Liver (tissue), 9 donors: Measurements from ENCODE around the gene CPSF4. TPM values are rescaled to one million over a fixed set of nuclear protein-coding genes. Genes with fewer than 3 reads are reported as not detected.

ENCODE experiments used
- DNase-seq: peaks from one replicate; pipeline ENCODE4 v3.0.0-alpha.2; 2017; ENCODE audit warnings: low spot score
- H3K27ac ChIP-seq, 2 donors: one replicate each; pipeline ENCODE4 v1.7.0; 2013; ENCODE audit warnings: inconsistent platforms in 2 of 2, low read length in 2 of 2, control low read depth in 1 of 2, low read depth in 1 of 2, mild to moderate bottlenecking in 1 of 2
- H3K27me3 ChIP-seq, 4 donors: one replicate each; pipeline versions ENCODE4 v1.6.1 to v1.7.0; 2013; ENCODE audit warnings: low read length in 3 of 4, inconsistent platforms in 1 of 4, mild to moderate bottlenecking in 1 of 4, moderate library complexity in 1 of 4; ENCODE audit not compliant: control insufficient read depth in 4 of 4, insufficient read depth in 4 of 4
- H3K36me3 ChIP-seq, 4 donors: one replicate each; pipeline versions ENCODE4 v1.6.1 to v1.7.0; 2013; ENCODE audit warnings: low read length in 3 of 4, mild to moderate bottlenecking in 3 of 4, low read depth in 1 of 4, moderate library complexity in 1 of 4; ENCODE audit not compliant: control insufficient read depth in 4 of 4, insufficient read depth in 3 of 4
- H3K4me1 ChIP-seq, 4 donors: one replicate each; pipeline versions ENCODE4 v1.6.1 to v1.7.0; 2013; ENCODE audit warnings: low read length in 3 of 4, mild to moderate bottlenecking in 3 of 4, moderate library complexity in 1 of 4; ENCODE audit not compliant: control insufficient read depth in 4 of 4, insufficient read depth in 4 of 4
- H3K4me3 ChIP-seq, 3 donors: one replicate each; pipeline versions ENCODE4 v1.6.1 to v1.7.0; 2013; ENCODE audit warnings: low read length in 3 of 3, control low read depth in 1 of 3, low read depth in 1 of 3, mild to moderate bottlenecking in 1 of 3
- H3K9ac ChIP-seq, 2 donors: one replicate each; pipeline ENCODE4 v1.7.0; 2013; ENCODE audit warnings: low read length in 2 of 2, mild to moderate bottlenecking in 2 of 2, moderate library complexity in 2 of 2, control low read depth in 1 of 2, low read depth in 1 of 2
- H3K9me3 ChIP-seq, 4 donors: one replicate each; pipeline versions ENCODE4 v1.6.1 to v1.7.0; 2013; ENCODE audit warnings: low read length in 3 of 4; ENCODE audit not compliant: control insufficient read depth in 4 of 4
- ATF3 ChIP-seq: IDR thresholded peaks from 2 replicates; pipeline ENCODE4 v1.6.1; 2016; ENCODE audit warnings: antibody characterized with exemption
- EGR1 ChIP-seq, 2 donors: IDR thresholded peaks; 2 replicates each; pipeline ENCODE4 v1.6.1; 2016 to 2018; ENCODE audit warnings: antibody characterized with exemption in 2 of 2, low read depth in 2 of 2
- FOXA1 ChIP-seq: IDR thresholded peaks from 2 replicates; pipeline ENCODE4 v1.6.1; 2016; ENCODE audit warnings: antibody characterized with exemption
- FOXA2 ChIP-seq: IDR thresholded peaks from 2 replicates; pipeline ENCODE4 v1.6.1; 2016; ENCODE audit warnings: antibody characterized with exemption
- HNF4A ChIP-seq, 2 donors: conservative IDR thresholded peaks; 2 replicates each; pipeline ENCODE4 v1.6.1; 2016; ENCODE audit warnings: antibody characterized with exemption in 2 of 2, mild to moderate bottlenecking in 2 of 2
- HNF4G ChIP-seq: IDR thresholded peaks from 2 replicates; pipeline ENCODE4 v1.6.1; 2016; ENCODE audit warnings: antibody characterized with exemption
- JUND ChIP-seq, 2 donors: IDR thresholded peaks; 2 replicates each; pipeline ENCODE4 v1.6.1; 2016; ENCODE audit warnings: antibody characterized with exemption in 2 of 2
- NR2F2 ChIP-seq: IDR thresholded peaks from 2 replicates; pipeline ENCODE4 v1.6.1; 2016; ENCODE audit warnings: antibody characterized with exemption
- RAD21 ChIP-seq, 2 donors: IDR thresholded peaks; 2 replicates each; pipeline ENCODE4 v1.6.1; 2016; ENCODE audit warnings: antibody characterized with exemption in 2 of 2, mild to moderate bottlenecking in 2 of 2
- SP1 ChIP-seq: IDR thresholded peaks from 2 replicates; pipeline ENCODE4 v1.6.1; 2018; ENCODE audit warnings: antibody characterized with exemption, mild to moderate bottlenecking
- TAF1 ChIP-seq: conservative IDR thresholded peaks from 2 replicates; pipeline ENCODE4 v1.6.1; 2016; ENCODE audit warnings: antibody characterized with exemption, mild to moderate bottlenecking
- YY1 ChIP-seq: IDR thresholded peaks from 2 replicates; pipeline ENCODE4 v1.6.1; 2016; ENCODE audit warnings: antibody characterized with exemption, mild to moderate bottlenecking
- WGBS: extraction: QIAGEN DNeasy Blood & Tissue Kit; methylation state at CpG from one replicate; pipeline ENCODE4 v1.1.7; 2013; 5-methylcytosine and 5-hydroxymethylcytosine counted together
- polyA plus RNA-seq, 2 donors: library from polyadenylated mRNA; stranded (reverse) in 1 of 2; unstranded in 1 of 2; fragments of 200-250 nt in 1 of 2; fragments of >200 nt in 1 of 2; fragmentation: Nextera tagmentation in 1 of 2; extraction: Ambion mirVana in 1 of 2; gene quantifications; one replicate each; pipeline versions ENCODE4 v1.2.1 to v1.2.3, GENCODE V29; 2013 to 2015
- total RNA-seq, 2 donors: library from RNA; depleted of rRNA; stranded (reverse); fragments of >200 nt; gene quantifications; one replicate each; pipeline ENCODE4 v1.2.3, GENCODE V29; 2014
- TF ChIP-seq, protein P1 (sequence below): IDR thresholded peaks from 2 replicates; pipeline ENCODE4 v1.6.1; 2016; ENCODE audit warnings: antibody characterized with exemption
- TF ChIP-seq, protein P2 (sequence below): IDR thresholded peaks from 2 replicates; pipeline ENCODE4 v1.6.1; 2016; ENCODE audit warnings: antibody characterized with exemption
- TF ChIP-seq, protein P3 (sequence below): IDR thresholded peaks from 2 replicates; pipeline ENCODE4 v1.6.1; 2016; ENCODE audit warnings: antibody characterized with exemption, mild to moderate bottlenecking
- TF ChIP-seq, protein P4 (sequence below): fragments of 150-350 bp; IDR thresholded peaks from 2 replicates; pipeline ENCODE4 v1.5.1; 2017; ENCODE audit warnings: improper control_type of control experiment, low read depth, low read length; ENCODE audit not compliant: missing input control
- donor health status: healthy.
- donor health status: healthy.
- donor health status: healthy.
- donor health status: healthy.
- donor health status: healthy.

Gene CPSF4
- total and polyA plus RNA-seq, 4 donors = 7.1 to 15.3 (median 10.5) TPM

GRCh38 chr7:99455874-99456273 is 17.1 kb downstream of the CPSF4 start:
- no peak overlapping the region for H3K9ac ChIP-seq
- whole genome bisulfite sequencing = 84% methylated on average over 9 of the region's 9 CpGs
- peaks cover 28 to 78% (median 39%) of the 10 kb centered on the region in 4 donors for H3K36me3 ChIP-seq
- no peaks in the 10 kb centered on the region for H3K9me3 ChIP-seq
- H3K4me1 ChIP-seq = no peaks in the 10 kb centered on the region
- H3K27me3 ChIP-seq = no peaks in the 10 kb centered on the region
- no peak for TF ChIP-seq NR2F2
- TF ChIP-seq, protein P1, sequence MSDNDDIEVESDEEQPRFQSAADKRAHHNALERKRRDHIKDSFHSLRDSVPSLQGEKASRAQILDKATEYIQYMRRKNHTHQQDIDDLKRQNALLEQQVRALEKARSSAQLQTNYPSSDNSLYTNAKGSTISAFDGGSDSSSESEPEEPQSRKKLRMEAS = no peak
- TF ChIP-seq RAD21 (IDR thresholded peaks at IDR 0.05) = no peak
- TF ChIP-seq, protein P2, sequence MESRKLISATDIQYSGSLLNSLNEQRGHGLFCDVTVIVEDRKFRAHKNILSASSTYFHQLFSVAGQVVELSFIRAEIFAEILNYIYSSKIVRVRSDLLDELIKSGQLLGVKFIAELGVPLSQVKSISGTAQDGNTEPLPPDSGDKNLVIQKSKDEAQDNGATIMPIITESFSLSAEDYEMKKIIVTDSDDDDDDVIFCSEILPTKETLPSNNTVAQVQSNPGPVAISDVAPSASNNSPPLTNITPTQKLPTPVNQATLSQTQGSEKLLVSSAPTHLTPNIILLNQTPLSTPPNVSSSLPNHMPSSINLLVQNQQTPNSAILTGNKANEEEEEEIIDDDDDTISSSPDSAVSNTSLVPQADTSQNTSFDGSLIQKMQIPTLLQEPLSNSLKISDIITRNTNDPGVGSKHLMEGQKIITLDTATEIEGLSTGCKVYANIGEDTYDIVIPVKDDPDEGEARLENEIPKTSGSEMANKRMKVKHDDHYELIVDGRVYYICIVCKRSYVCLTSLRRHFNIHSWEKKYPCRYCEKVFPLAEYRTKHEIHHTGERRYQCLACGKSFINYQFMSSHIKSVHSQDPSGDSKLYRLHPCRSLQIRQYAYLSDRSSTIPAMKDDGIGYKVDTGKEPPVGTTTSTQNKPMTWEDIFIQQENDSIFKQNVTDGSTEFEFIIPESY = no peak
- TF ChIP-seq EGR1 (IDR thresholded peaks at IDR 0.05; ENCODE audit: low read depth in 2 of 2) = no peak
- no peak for TF ChIP-seq YY1
- no peak for TF ChIP-seq JUND (IDR thresholded peaks at IDR 0.05)
- TF ChIP-seq HNF4A (conservative IDR thresholded peaks at IDR 0.05) = no peak
- no peak for TF ChIP-seq HNF4G
- TF ChIP-seq, protein P3, sequence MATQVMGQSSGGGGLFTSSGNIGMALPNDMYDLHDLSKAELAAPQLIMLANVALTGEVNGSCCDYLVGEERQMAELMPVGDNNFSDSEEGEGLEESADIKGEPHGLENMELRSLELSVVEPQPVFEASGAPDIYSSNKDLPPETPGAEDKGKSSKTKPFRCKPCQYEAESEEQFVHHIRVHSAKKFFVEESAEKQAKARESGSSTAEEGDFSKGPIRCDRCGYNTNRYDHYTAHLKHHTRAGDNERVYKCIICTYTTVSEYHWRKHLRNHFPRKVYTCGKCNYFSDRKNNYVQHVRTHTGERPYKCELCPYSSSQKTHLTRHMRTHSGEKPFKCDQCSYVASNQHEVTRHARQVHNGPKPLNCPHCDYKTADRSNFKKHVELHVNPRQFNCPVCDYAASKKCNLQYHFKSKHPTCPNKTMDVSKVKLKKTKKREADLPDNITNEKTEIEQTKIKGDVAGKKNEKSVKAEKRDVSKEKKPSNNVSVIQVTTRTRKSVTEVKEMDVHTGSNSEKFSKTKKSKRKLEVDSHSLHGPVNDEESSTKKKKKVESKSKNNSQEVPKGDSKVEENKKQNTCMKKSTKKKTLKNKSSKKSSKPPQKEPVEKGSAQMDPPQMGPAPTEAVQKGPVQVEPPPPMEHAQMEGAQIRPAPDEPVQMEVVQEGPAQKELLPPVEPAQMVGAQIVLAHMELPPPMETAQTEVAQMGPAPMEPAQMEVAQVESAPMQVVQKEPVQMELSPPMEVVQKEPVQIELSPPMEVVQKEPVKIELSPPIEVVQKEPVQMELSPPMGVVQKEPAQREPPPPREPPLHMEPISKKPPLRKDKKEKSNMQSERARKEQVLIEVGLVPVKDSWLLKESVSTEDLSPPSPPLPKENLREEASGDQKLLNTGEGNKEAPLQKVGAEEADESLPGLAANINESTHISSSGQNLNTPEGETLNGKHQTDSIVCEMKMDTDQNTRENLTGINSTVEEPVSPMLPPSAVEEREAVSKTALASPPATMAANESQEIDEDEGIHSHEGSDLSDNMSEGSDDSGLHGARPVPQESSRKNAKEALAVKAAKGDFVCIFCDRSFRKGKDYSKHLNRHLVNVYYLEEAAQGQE = no peak
- no peak for DNase-seq
- H3K27ac ChIP-seq = no peak overlapping the region
- H3K4me3 ChIP-seq = no peak overlapping the region

GRCh38 chr7:99456288-99456687 is 17.5 kb downstream of the CPSF4 start:
- DNase-seq = no peak
- H3K4me1 ChIP-seq = no peaks in the 10 kb centered on the region
- 73% methylated on average over 13 of the region's 13 CpGs for WGBS
- no peaks in the 10 kb centered on the region for H3K9me3 ChIP-seq
- H3K27ac ChIP-seq = no peak overlapping the region
- TF ChIP-seq YY1 (no peak), HNF4G (no peak), ATF3 (no peak), NR2F2 (no peak), TAF1 (no peak), RAD21 (IDR thresholded peaks at IDR 0.05) (no peak), SP1 (no peak), FOXA1 (no peak), EGR1 (IDR thresholded peaks at IDR 0.05; ENCODE audit: low read depth in 2 of 2) (no peak), HNF4A (conservative IDR thresholded peaks at IDR 0.05) (no peak), FOXA2 (no peak)
- TF ChIP-seq, protein P1 = no peak
- TF ChIP-seq, protein P2 = no peak
- TF ChIP-seq, protein P4, sequence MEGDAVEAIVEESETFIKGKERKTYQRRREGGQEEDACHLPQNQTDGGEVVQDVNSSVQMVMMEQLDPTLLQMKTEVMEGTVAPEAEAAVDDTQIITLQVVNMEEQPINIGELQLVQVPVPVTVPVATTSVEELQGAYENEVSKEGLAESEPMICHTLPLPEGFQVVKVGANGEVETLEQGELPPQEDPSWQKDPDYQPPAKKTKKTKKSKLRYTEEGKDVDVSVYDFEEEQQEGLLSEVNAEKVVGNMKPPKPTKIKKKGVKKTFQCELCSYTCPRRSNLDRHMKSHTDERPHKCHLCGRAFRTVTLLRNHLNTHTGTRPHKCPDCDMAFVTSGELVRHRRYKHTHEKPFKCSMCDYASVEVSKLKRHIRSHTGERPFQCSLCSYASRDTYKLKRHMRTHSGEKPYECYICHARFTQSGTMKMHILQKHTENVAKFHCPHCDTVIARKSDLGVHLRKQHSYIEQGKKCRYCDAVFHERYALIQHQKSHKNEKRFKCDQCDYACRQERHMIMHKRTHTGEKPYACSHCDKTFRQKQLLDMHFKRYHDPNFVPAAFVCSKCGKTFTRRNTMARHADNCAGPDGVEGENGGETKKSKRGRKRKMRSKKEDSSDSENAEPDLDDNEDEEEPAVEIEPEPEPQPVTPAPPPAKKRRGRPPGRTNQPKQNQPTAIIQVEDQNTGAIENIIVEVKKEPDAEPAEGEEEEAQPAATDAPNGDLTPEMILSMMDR = no peak
- no peak overlapping the region for H3K4me3 ChIP-seq
- H3K9ac ChIP-seq = no peak overlapping the region
- H3K27me3 ChIP-seq = no peaks in the 10 kb centered on the region
- H3K36me3 ChIP-seq = peaks cover 27 to 75% (median 38%) of the 10 kb centered on the region in 4 donors
